ENCODE data around the gene CDK13. TPM values are rescaled to one million over a fixed set of nuclear protein-coding genes. Genes with fewer than 3 reads are reported as not detected.

CDK13 gene
- total RNA-seq, 2 experiments from 2014 or later: 84.3 to 90.9 TPM

GRCh38 chr7:40024841-40025240, 74.8 kb downstream of the CDK13 start:
- peaks cover 4% of the 10 kb centered on the region; the same call in 1 of the 2 replicates for H3K79me2 ChIP-seq (ENCODE audit: insufficient read depth, low read depth, low read length)
- no peaks in the 10 kb centered on the region for H3K4me1 ChIP-seq (ENCODE audit: insufficient read depth, low read length, poor library complexity, severe bottlenecking)
- no peaks in the 10 kb centered on the region for H3K9me3 ChIP-seq (ENCODE audit: low read length)
- H3K27ac ChIP-seq (ENCODE audit: low read depth, low read length, poor library complexity, severe bottlenecking): no peak overlapping the region
- DNase-seq (ENCODE audit: low spot score): no peak
- no peaks in the 10 kb centered on the region for H4K20me1 ChIP-seq (ENCODE audit: insufficient read depth, low read length)
- peaks cover 65% of the 10 kb centered on the region for H3K36me3 ChIP-seq (ENCODE audit: insufficient read depth, low read length)
- TF ChIP-seq CTCF (conservative IDR thresholded peaks at IDR 0.05; ENCODE audit: low read length) (no peak), EZH2phosphoT487 (IDR thresholded peaks at IDR 0.05; ENCODE audit: borderline replicate concordance, low read depth, low read length) (no peak)
- intact Hi-C loops (cut with micrococcal nuclease; ENCODE audit: unreplicated experiment): no loop called here
- POLR2A ChIA-PET: no interaction called here
- CTCF ChIA-PET (ENCODE audit: unreplicated experiment): interaction anchor here (1.1 kb wide), 1 partner anchor 27 kb away, joined by 3 read pairs; no protein-coding TSS in a partner anchor
- no peak overlapping the region for H3K4me2 ChIP-seq (ENCODE audit: low read length)
- H2AFZ ChIP-seq (ENCODE audit: low read length): no peak overlapping the region
- no peak overlapping the region for H3K4me3 ChIP-seq (ENCODE audit: low read depth, low read length, poor library complexity, severe bottlenecking)
- no peaks in the 10 kb centered on the region for H3K9me2 ChIP-seq (ENCODE audit: insufficient read depth, low read length)
- BruUV-seq (replicated peaks): no TSS peak

DNA sequence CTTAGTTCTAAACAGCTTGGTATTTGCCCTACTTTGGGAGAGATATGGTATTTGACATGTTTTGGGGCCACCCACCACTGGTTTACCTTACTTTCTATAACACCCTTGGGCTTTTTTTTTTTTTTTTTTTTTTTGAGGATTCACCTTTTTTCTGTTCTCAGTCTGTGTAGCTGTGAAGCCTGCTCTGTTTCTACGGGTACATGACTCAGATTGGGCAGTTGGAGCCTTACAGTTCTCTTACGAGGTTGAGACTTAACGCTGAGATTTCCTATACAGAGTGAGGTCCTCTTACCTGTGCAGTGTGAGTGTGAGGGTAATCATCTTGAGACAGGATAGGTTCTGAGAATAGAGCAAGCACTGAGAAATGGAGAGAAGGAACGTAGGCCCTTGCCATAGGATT, 77.5 kb downstream of the CDK13 start:
- Histone ChIP-seq H3K79me2 (ENCODE audit: insufficient read depth, low read depth, low read length) (peaks cover 4% of the 10 kb centered on the region; the same call in 1 of the 2 replicates), H3K27ac (ENCODE audit: low read depth, low read length, poor library complexity, severe bottlenecking) (no peak overlapping the region), H3K4me3 (ENCODE audit: low read depth, low read length, poor library complexity, severe bottlenecking) (no peak overlapping the region), H3K4me1 (ENCODE audit: insufficient read depth, low read length, poor library complexity, severe bottlenecking) (no peaks in the 10 kb centered on the region), H3K4me2 (ENCODE audit: low read length) (no peak overlapping the region), H3K9me3 (ENCODE audit: low read length) (no peaks in the 10 kb centered on the region), H3K9me2 (ENCODE audit: insufficient read depth, low read length) (no peaks in the 10 kb centered on the region), H3K36me3 (ENCODE audit: insufficient read depth, low read length) (peaks cover 83% of the 10 kb centered on the region), H4K20me1 (ENCODE audit: insufficient read depth, low read length) (no peaks in the 10 kb centered on the region), H2AFZ (ENCODE audit: low read length) (no peak overlapping the region)
- CTCF ChIA-PET (ENCODE audit: unreplicated experiment): no interaction called here
- POLR2A ChIA-PET: interaction anchor here (0.6 to 1.5 kb wide), 7 partner anchors 9 to 405 kb away, joined by 3 to 8 read pairs (median 3); no protein-coding TSS in a partner anchor
- DNase-seq (ENCODE audit: low spot score): no peak
- TF ChIP-seq EZH2phosphoT487 (IDR thresholded peaks at IDR 0.05; ENCODE audit: borderline replicate concordance, low read depth, low read length) (no peak), CTCF (conservative IDR thresholded peaks at IDR 0.05; ENCODE audit: low read length) (no peak)
- no TSS peak for BruUV-seq (replicated peaks)
- intact Hi-C loops (cut with micrococcal nuclease; ENCODE audit: unreplicated experiment): no loop called here

GRCh38 chr7:40033826-40034225, 83.8 kb downstream of the CDK13 start:
- BruUV-seq (replicated peaks): no TSS peak
- Histone ChIP-seq H3K4me1 (ENCODE audit: insufficient read depth, low read length, poor library complexity, severe bottlenecking) (no peaks in the 10 kb centered on the region), H3K9me3 (ENCODE audit: low read length) (no peaks in the 10 kb centered on the region; the same call in 1 of the 2 replicates), H3K79me2 (ENCODE audit: insufficient read depth, low read depth, low read length) (peaks cover 29% of the 10 kb centered on the region; the same call in 1 of the 2 replicates), H2AFZ (ENCODE audit: low read length) (no peak overlapping the region), H3K4me2 (ENCODE audit: low read length) (no peak overlapping the region), H3K27ac (ENCODE audit: low read depth, low read length, poor library complexity, severe bottlenecking) (no peak overlapping the region), H3K36me3 (ENCODE audit: insufficient read depth, low read length) (peaks cover 66% of the 10 kb centered on the region), H4K20me1 (ENCODE audit: insufficient read depth, low read length) (no peaks in the 10 kb centered on the region), H3K9me2 (ENCODE audit: insufficient read depth, low read length) (no peaks in the 10 kb centered on the region), H3K4me3 (ENCODE audit: low read depth, low read length, poor library complexity, severe bottlenecking) (no peak overlapping the region)
- intact Hi-C loops (cut with micrococcal nuclease; ENCODE audit: unreplicated experiment): no loop called here
- no peak for DNase-seq (ENCODE audit: low spot score)
- ChIA-PET CTCF (ENCODE audit: unreplicated experiment) (no interaction called here), POLR2A (interaction anchor here (1.0 kb wide), 1 partner anchor 36 kb away, joined by 4 read pairs; no protein-coding TSS in a partner anchor)
- no peak for TF ChIP-seq EZH2phosphoT487 (IDR thresholded peaks at IDR 0.05; ENCODE audit: borderline replicate concordance, low read depth, low read length)
- TF ChIP-seq CTCF (conservative IDR thresholded peaks at IDR 0.05; ENCODE audit: low read length): no peak
